HFF-Myc (cell line): ENCODE data around the gene CREB3L4.

Experiments used
- DNase-seq: peaks from one replicate; pipeline ENCODE4 v3.0.0-alpha.2; 2011; ENCODE audit warnings: low read depth; ENCODE audit errors: extremely low read depth
- H3K4me3 ChIP-seq: replicated peaks from 2 replicates; pipeline ENCODE4 v1.5.1; 2011; ENCODE audit warnings: low read depth, mild to moderate bottlenecking, control low read depth, low read length
- CTCF ChIP-seq: IDR thresholded peaks from 2 replicates; pipeline ENCODE4 v1.5.1; 2012; ENCODE audit warnings: mild to moderate bottlenecking, low read depth, low read length, control low read depth; ENCODE audit errors: missing control alignments

CREB3L4 gene

GRCh38 chr1:153967107-153967999, at the start of gene CREB3L4:
TSS of gene CREB3L4 (plus strand) at chr1:153967902. CDS start at chr1:153968526, 624 bp downstream.
- H3K4me3 ChIP-seq: peak within 1 kb of the TSS; percentile 68
- TF ChIP-seq CTCF: peak; percentile 34
- peak; percentile 95 for DNase-seq

- H3K4me3 ChIP-seq: peak overlapping the region; percentile 89
- DNase-seq: peak; percentile 65
- peak; percentile 21 for TF ChIP-seq CTCF
Observed at GRCh38 chr1:153919876-153920852, 47.5 kb upstream of the CREB3L4 start.

GRCh38 chr1:153921080-153921802, 46.5 kb upstream of the CREB3L4 start:
- no peak for TF ChIP-seq CTCF
- H3K4me3 ChIP-seq: peak overlapping the region; percentile 89
- no peak for DNase-seq

- DNase-seq: no peak
- peak overlapping the region; percentile 89 for H3K4me3 ChIP-seq
- TF ChIP-seq CTCF: no peak
Observed at GRCh38 chr1:153921803-153922075, 46.0 kb upstream of the CREB3L4 start.

GRCh38 chr1:153922076-153922971, 45.4 kb upstream of the CREB3L4 start:
- DNase-seq: no peak
- H3K4me3 ChIP-seq: peak overlapping the region; percentile 89
- TF ChIP-seq CTCF: no peak
